HT1080 (cell line): ENCODE measurements around the gene MTARC1. TPM values are rescaled to one million over a fixed set of nuclear protein-coding genes. Genes with fewer than 3 reads are reported as not detected.

Source experiments
- DNase-seq: peaks from one replicate; pipeline ENCODE4 v3.0.0-alpha.2; 2015; ENCODE audit warnings: low read depth
- total RNA-seq: library from RNA; depleted of rRNA; stranded (reverse); fragments of >200 nt; shearing (Covaris generic); gene quantifications from 2 replicates; pipeline ENCODE4 v1.2.3, GENCODE V29; 2014; rRNA removed

MTARC1 gene
- total RNA-seq, 1 experiment from 2014 or later: 0.05 TPM

GRCh38 chr1:220827445-220828178 is 40.9 kb downstream of the MTARC1 start:
- no peak for DNase-seq

DNA sequence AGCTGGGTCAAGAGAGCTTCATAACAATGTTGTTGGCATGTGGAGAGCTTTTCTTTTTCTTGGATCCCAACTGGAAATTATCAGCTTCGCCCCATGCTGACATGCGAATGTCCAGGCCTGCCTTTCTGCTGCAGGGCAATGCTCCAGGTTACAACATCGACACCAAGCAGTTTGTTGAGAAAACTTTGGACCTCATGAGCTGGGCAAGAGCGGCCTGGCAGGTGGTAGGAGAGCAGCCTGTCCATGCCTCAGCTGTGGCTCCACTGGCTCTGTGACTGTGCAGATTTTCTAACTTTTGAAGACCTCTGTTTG is 41.4 kb downstream of the MTARC1 start:
- no peak for DNase-seq

GRCh38 chr1:220828950-220829586 is 42.4 kb downstream of the MTARC1 start:
- DNase-seq: no peak

DNA sequence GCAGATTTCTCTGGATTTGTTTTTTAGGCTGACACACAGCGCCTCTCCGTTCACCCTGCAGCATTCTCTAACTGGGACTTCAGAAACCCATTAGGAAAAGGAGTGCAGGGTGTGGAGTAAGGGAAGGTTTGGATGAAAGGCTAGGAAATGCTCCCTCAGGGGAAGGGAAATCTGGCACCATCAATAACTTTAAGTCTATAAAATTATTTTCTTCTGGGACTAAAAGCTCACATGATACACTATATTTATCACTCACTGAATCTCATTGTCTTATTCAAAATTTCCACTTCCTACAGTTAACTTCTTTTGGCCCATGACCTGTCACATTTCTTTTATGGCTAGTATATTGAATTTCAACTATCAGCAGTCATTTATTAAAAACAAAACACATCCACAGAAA is 46.7 kb downstream of the MTARC1 start:
- DNase-seq: no peak

- no peak for DNase-seq
Measured at GRCh38 chr1:220834155-220834870, 47.6 kb downstream of the MTARC1 start.

Other genes starting within 250 kb of the MTARC1 start
- gene C1orf115, start 96.5 kb upstream of the MTARC1 start, total RNA-seq: 4.3 and 4.9 TPM in 2 replicates
- 1.5 and 2.7 TPM in 2 replicates for gene MTARC2, start 38.6 kb upstream of the MTARC1 start, total RNA-seq
- gene HLX, start 92.5 kb downstream of the MTARC1 start, total RNA-seq: 2.9 and 3.8 TPM in 2 replicates